WTC11 (cell line): Measurements from ENCODE around the gene ATP6V0D1.

ENCODE experiments used
- ATF3 ChIP-seq: sonication (generic); formaldehyde crosslinking; conservative IDR thresholded peaks from 2 replicates; pipeline ENCODE4 v1.8.1; 2022; ENCODE audit warnings: mild to moderate bottlenecking, missing genetic modification reagents
- CREB1 ChIP-seq: sonication (generic); formaldehyde crosslinking; IDR thresholded peaks from 2 replicates; pipeline ENCODE4 v1.8.0; 2023; ENCODE audit warnings: mild to moderate bottlenecking, missing genetic modification reagents
- CTCF ChIP-seq: fragments of 200-600 bp; IDR thresholded peaks from 2 replicates; pipeline ENCODE4 v1.8.0; 2022; ENCODE audit warnings: antibody characterized with exemption
- E2F5 ChIP-seq: sonication (generic); formaldehyde crosslinking; IDR thresholded peaks from 2 replicates; pipeline ENCODE4 v1.8.1; 2022; ENCODE audit warnings: mild to moderate bottlenecking, moderate library complexity, missing genetic modification reagents
- FOXJ3 ChIP-seq: sonication (generic); formaldehyde crosslinking; IDR thresholded peaks from 2 replicates; pipeline ENCODE4 v1.9.0; 2021; ENCODE audit warnings: missing genetic modification reagents, mild to moderate bottlenecking, borderline replicate concordance
- HMGXB4 ChIP-seq: sonication (generic); formaldehyde crosslinking; IDR thresholded peaks from 2 replicates; pipeline ENCODE4 v1.8.1; 2023; ENCODE audit warnings: mild to moderate bottlenecking, moderate library complexity, missing genetic modification reagents
- NFE2L1 ChIP-seq: sonication (generic); formaldehyde crosslinking; IDR thresholded peaks from 2 replicates; pipeline ENCODE4 v1.8.1; 2023; ENCODE audit warnings: missing genetic modification reagents
- NFYB ChIP-seq: sonication (generic); formaldehyde crosslinking; conservative IDR thresholded peaks from 2 replicates; pipeline ENCODE4 v1.8.0; 2022; ENCODE audit warnings: low read depth, missing genetic modification reagents
- ZNF121 ChIP-seq: sonication (generic); formaldehyde crosslinking; IDR thresholded peaks from 2 replicates; pipeline ENCODE4 v1.8.0; 2023; ENCODE audit warnings: missing genetic modification reagents
- ZNF263 ChIP-seq: sonication (generic); formaldehyde crosslinking; IDR thresholded peaks from 2 replicates; pipeline ENCODE4 v1.8.1; 2022; ENCODE audit warnings: low read depth, mild to moderate bottlenecking, moderate library complexity, missing genetic modification reagents
- ZNF416 ChIP-seq: fragments of 250-450 bp; sonication (Bioruptor Pico); IDR thresholded peaks from 2 replicates; pipeline ENCODE4 v1.9.0; 2021; ENCODE audit warnings: mild to moderate bottlenecking, inconsistent platforms
- TF ChIP-seq, protein P1 (sequence below): sonication (generic); formaldehyde crosslinking; IDR thresholded peaks from 2 replicates; pipeline ENCODE4 v1.8.1; 2022; ENCODE audit warnings: low read depth, mild to moderate bottlenecking, moderate library complexity, missing genetic modification reagents, borderline replicate concordance
- TF ChIP-seq, protein P2 (sequence below): sonication (generic); formaldehyde crosslinking; IDR thresholded peaks from 2 replicates; pipeline ENCODE4 v1.8.1; 2023; ENCODE audit warnings: mild to moderate bottlenecking, missing genetic modification reagents, moderate library complexity

- TF ChIP-seq CTCF (no peak), ZNF416 (no peak), NFE2L1 (CRISPR knock-in tag) (no peak), NFYB (CRISPR knock-in tag) (no peak), ZNF263 (no peak), HMGXB4 (no peak), FOXJ3 (CRISPR knock-in tag) (no peak), ATF3 (CRISPR knock-in tag) (no peak), CREB1 (CRISPR knock-in tag) (no peak), E2F5 (CRISPR knock-in tag) (no peak), ZNF121 (no peak)
- TF ChIP-seq, protein P1, sequence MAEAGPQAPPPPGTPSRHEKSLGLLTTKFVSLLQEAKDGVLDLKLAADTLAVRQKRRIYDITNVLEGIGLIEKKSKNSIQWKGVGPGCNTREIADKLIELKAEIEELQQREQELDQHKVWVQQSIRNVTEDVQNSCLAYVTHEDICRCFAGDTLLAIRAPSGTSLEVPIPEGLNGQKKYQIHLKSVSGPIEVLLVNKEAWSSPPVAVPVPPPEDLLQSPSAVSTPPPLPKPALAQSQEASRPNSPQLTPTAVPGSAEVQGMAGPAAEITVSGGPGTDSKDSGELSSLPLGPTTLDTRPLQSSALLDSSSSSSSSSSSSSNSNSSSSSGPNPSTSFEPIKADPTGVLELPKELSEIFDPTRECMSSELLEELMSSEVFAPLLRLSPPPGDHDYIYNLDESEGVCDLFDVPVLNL, result no peak
- TF ChIP-seq, protein P2, sequence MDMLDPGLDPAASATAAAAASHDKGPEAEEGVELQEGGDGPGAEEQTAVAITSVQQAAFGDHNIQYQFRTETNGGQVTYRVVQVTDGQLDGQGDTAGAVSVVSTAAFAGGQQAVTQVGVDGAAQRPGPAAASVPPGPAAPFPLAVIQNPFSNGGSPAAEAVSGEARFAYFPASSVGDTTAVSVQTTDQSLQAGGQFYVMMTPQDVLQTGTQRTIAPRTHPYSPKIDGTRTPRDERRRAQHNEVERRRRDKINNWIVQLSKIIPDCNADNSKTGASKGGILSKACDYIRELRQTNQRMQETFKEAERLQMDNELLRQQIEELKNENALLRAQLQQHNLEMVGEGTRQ (CRISPR knock-in tag), result no peak
Observed at GRCh38 chr16:67474551-67475455, 6.2 kb downstream of the ATP6V0D1 start.
